HG03442 (cell line): ENCODE data around the gene LMTK2.
A peak's percentile ranks its signal among the peaks of the same experiment; 100 is the strongest.

Experiments
- ATAC-seq: cut with Tn5 transposase; IDR thresholded peaks from one replicate; pipeline ENCODE4 v1.9.1; 2021; ENCODE audit warnings: mild to moderate bottlenecking, moderate library complexity; ENCODE audit not compliant: unreplicated experiment

The LMTK2 gene

GRCh38 chr7:98135984-98136383, 29.3 kb downstream of the LMTK2 start:
- ATAC-seq = no peak

DNA sequence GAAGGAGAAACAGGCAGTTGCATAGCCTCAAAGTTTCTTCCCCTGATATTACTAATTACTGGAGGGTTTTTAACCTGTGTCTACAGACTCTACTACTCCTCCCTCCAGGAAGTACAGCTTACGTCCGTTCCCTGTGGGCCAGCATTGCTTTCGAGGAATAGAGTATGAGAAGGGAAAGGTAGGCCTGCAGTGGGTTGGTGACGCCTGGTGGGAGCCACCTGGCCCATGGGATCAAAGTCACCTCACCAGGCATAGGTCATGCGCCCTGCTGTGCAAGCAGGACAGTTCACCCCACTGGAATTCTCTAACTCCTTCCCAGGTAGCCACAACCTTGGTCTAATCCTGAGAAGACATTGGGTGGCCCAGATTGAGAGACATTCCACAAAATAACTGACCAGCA, 29.8 kb downstream of the LMTK2 start:
- no peak for ATAC-seq

GRCh38 chr7:98137134-98137825, 30.6 kb downstream of the LMTK2 start:
- ATAC-seq = no peak

GRCh38 chr7:98137826-98138151, 31.1 kb downstream of the LMTK2 start:
- peak; percentile 75 for ATAC-seq

- ATAC-seq = no peak
Measured at GRCh38 chr7:98138672-98139071, 32.0 kb downstream of the LMTK2 start.

GRCh38 chr7:98142658-98143057, 36.0 kb downstream of the LMTK2 start:
- ATAC-seq = no peak

- ATAC-seq = no peak
Measured at GRCh38 chr7:98148607-98149006, 41.9 kb downstream of the LMTK2 start.

- no peak for ATAC-seq
Measured at GRCh38 chr7:98149116-98149692, 42.5 kb downstream of the LMTK2 start.

GRCh38 chr7:98151884-98152283, 45.2 kb downstream of the LMTK2 start:
- ATAC-seq = no peak

DNA sequence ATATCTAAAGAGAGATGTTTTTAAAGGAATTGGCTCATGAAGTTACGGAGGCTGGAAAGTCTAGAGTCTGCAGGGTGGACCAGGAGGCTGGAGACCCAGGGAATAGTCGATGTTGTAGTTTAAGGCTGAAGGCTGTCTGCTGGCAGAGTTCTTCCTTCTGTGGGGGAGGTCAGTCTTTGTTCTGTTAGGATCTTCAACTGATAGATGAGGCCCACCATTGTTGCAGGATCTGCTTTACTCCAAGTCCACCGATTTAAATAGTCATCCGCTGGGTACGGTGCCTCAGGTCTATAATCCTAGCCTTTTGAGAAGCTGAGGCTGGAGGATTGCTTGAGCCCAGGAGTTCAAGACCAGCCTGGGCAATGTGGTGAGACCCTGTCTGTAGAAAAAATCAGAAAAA, 50.0 kb downstream of the LMTK2 start:
- no peak for ATAC-seq

DNA sequence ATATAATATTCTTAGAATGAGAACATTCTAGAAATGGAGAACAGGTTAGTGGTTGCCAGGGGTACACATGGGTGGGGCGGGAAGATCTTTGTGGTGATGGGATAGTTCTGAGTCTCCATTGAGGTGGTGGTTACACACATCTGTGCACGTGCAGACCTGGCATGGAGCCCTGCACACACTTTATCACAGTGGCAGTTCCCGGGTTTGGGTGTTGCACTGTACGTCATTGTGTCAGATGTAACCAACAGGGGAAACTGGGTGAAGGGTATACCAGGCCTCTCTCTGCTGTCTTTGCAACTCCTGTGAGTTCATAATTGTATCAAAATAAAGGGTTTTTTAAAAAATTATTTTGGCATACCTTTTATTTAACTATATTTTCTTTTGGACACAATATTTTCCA, 51.1 kb downstream of the LMTK2 start:
- no peak for ATAC-seq

- ATAC-seq = no peak
Measured at GRCh38 chr7:98162758-98163157, 56.1 kb downstream of the LMTK2 start.

- ATAC-seq = no peak
Measured at GRCh38 chr7:98163269-98163668, 56.6 kb downstream of the LMTK2 start.

DNA sequence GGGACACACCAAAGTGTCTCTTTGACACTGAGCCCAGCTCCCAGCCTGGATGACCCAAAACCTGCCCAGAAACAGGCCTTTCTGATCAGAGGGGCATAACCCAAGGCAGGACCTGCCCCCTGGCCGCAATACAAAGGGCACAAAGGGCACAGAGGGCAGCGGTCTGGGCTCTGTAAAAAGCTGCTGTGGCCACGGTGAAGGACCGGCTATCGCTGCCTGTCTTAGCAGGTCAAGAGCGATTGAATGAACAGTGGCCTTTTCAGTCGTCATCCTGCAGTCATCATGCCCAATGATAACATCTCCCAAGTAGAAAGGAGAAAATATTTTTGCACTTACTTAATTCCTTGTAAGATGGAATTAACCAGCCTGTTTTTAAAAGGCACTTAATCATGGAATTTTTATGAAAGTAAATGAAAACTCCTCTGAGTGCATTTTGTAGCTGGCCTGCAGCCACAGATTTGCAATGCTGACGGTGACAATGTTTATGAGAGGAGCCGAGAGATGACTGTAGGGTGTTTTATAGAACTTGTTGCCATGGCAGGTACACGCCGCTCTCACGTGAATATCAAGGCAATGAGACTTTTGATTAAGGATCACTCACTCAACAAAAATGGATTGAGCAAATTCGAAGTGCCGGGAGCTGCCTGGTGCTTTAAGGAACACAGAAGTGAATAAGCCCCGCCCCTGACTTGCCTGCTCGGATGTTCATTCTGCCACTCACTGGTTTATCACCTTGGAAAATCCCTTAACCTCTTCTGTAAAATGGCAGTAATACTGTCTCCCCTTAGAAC, 57.2 kb downstream of the LMTK2 start:
- ATAC-seq = no peak

DNA sequence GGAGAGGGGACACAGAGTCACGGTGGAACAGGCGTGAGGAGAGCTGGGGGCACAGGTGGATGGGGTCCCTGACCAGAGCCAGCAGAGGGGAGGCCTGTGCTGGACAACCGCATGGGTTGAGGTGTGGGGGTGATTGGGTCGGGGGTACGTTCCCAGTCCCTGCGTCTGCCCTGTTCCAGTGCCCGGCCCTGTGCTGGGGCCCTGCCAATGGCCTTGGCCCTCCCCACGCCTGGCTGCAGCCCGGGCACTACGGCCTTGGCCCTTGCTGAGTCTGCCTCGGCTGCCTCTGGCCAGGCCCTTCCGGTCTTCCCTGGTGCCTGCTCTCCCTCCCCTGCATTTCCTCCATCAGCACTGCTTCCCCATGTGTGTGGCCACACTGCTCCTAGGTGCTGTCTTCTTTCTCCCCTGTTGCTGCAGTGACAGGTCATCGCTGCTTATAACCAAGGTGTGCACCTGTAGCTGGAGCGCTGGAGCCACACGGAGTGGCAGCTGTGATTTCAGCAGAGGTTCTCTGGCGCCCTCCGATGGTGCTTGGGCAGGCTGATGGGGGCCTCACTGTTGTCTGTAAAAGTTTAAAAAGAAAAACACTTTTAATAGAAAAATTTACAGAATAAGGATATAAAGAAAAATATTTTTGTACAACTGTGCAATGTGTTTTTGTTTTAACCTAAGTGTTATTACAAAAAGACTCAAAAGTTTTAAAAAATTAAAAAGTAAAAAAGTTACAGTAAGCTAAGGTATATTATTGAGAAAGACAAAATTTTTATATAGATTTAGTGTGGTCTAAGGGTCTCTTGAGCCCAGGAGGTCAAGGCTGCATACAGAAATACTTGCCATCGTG, 59.4 kb downstream of the LMTK2 start:
- peak; percentile 64 for ATAC-seq

- no peak for ATAC-seq
Measured at GRCh38 chr7:98166668-98166970, 60.0 kb downstream of the LMTK2 start.

DNA sequence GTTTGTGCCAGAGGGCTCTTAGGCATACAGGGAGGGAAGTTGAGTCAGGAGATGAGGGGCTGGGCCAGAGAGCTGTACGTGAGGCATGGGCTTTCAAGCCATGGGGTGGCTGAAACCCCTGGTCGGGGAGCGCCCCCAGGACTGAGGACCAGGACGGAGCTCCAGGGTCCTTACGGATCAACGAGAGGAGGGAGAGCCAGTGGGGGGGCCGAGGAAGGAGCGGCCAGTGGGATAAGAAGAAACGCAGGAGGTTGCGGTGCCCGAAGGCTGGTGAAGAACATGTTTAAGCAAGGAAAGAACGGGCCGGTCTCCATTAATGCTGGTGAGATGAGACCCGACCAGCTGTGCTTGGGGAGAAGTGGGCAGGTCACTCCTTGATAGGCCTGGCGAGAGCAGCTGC, 61.0 kb downstream of the LMTK2 start:
- no peak for ATAC-seq

DNA sequence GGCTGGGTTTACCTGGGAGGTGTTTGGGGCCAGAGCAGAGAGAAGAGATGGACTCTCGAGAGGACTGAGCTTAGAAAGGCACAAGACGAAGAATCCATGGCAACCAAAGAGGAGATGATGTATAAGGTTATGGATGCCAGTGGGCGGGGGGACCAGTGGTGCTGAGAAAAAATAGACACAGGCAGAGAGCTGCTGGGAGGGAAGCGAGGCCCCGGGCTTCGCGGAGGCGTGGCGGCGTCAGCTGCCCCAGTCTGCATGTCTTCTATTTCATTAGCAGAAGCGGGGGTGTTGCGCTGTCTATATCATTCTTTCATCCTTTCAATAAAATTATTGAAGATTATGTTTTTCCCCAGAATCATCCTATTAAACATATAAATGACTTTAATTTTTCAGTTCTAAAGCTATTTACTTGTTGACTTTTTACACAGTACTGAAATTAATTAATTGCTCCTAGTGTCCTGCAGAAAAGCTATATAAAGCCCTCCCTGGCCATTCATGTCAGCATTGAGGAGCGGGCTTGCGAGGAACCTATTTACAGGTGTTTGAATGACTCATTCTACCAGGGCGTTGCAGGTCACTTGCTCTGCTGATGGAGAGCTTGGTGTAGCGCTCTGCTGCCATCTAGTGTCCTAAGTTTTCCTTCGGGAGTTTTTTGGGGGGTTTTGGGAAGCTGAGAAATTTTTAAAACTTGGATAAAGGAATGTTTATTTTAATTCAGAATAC, 61.7 kb downstream of the LMTK2 start:
- ATAC-seq = peak; percentile 79

GRCh38 chr7:98168904-98169621, 62.4 kb downstream of the LMTK2 start:
- no peak for ATAC-seq

GRCh38 chr7:98170966-98171365, 64.3 kb downstream of the LMTK2 start:
- no peak for ATAC-seq
